Measurements from ENCODE around the gene ASZ1.

The ASZ1 gene

GRCh38 chr7:117333168-117333567 is 94.1 kb downstream of the ASZ1 start:
- DNase-seq: no peak

- DNase-seq: no peak
Measured at GRCh38 chr7:117332031-117332430, 95.3 kb downstream of the ASZ1 start.

GRCh38 chr7:117325836-117326235 is 101.5 kb downstream of the ASZ1 start:
- no peak for DNase-seq

DNA sequence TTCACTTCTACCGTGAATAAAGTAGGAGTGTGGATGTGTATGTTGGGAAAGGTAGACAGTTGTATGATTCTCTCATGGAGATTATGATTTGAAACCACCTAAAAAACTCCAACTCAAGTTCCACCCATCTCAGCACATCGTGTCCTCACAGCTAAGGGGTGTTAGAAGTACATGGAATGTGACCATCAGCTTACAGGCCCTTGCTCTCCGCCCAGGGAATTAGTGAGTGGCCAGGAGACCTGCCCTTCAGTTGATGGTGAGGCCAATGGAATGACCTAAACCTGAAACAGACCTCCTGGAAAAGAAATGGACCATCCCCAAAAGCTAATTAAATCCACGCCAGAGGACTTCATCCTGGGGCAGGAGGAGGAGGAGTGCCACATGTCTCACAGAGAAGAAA is 102.3 kb downstream of the ASZ1 start:
- no peak for DNase-seq

- no peak for DNase-seq
Measured at GRCh38 chr7:117323851-117324711, 103.2 kb downstream of the ASZ1 start.

GRCh38 chr7:117323305-117323850 is 103.9 kb downstream of the ASZ1 start:
- no peak for DNase-seq

GRCh38 chr7:117322741-117323304 is 104.5 kb downstream of the ASZ1 start, which contains the start of gene WNT2:
Gene WNT2, minus strand, starts transcription at chr7:117323058. Its CDS starts 69 bp downstream, at chr7:117322989.
- no peak for DNase-seq

DNA sequence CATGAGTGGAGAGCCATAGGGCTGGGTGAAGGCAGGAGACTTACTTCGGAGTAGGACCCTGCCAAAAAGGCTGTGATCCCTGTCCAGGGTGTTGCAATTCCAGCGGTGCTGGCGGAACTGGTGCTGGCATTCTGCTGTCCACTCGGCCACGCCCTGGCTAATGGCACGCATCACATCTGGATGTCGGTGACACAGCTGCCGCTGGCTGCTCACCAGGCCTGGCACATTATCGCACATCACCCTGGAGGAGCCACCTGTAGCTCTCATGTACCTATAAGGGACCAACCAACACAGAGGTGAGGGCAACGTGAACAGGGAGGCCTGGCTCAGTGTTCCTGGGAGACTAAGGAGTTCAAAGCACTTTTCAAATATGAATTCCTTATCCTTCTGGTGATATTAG is 106.8 kb downstream of the ASZ1 start:
- DNase-seq: no peak

DNA sequence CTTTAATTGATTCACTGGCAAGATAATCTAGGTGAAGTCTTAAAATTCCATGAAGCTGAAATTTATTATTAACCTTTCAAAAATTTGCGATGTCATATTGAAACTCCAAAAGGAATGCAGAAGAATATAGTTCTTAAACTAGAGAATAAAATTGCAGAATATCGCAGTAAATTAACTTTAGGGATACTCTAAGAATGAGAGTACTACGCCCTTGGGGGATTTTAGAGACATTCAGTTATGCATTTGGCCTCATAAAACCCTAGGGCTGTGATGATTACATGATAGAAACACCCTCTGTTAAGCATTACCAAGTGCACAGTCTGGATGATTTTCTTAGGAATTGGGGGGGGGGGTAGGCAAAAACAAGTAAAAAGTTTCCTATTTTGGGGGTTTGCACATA is 108.1 kb downstream of the ASZ1 start:
- DNase-seq: no peak

DNA sequence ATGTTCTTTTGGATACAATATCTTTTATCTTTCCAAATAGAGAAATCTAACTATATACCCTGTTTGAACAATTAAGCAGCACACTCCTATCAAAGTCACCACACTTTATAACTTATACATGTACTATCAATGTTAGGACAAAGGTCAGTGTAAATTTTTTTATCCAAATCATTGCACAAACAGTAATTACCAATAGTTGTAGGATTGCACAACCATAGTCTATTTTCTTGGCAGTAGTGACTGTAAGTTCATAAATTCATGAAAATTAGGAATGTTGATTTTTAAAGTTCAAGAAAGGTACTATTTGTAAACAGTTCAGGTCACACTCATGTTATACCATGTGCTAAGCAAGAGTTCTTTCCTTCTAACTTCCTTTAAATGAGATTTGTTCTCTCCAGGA is 113.7 kb downstream of the ASZ1 start:
- no peak for DNase-seq
